Measurements from ENCODE around the gene HK3. TPM values are rescaled to one million over a fixed set of nuclear protein-coding genes. Genes with fewer than 3 reads are reported as not detected.

Gene HK3
- polyA plus RNA-seq, 1 donor (not counting 4 experiments of a cell fraction or from before 2014, with no cell fraction given): not detected

DNA sequence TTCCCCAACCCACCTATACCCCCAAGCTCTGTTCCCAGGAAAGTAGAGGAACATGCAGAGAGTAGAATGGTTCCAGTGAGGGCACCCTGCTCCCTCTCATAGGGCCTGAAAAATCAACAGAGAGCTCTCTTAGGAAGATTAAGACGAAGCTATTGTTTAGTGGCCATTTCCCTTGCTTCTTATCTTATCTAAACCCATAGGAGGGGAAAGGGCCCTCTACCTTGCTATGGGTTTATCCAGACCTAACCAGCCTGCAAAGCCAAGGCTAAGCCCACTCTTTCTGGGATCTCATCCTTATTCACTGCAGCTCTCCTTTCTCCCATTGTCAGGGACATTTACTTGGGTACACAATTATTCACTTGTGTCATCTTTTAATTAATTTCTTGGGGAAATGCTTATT is 39.3 kb upstream of the HK3 start:
- Histone ChIP-seq H3K9me3 (ENCODE audit: control insufficient read depth, low read depth, low read length) (no peaks in the 10 kb centered on the region), H3K9me1 (ENCODE audit: control insufficient read depth, extremely low read depth, insufficient read depth, low read length) (no peaks in the 10 kb centered on the region), H3K4me3 (ENCODE audit: control insufficient read depth in 2 of 3, extremely low read depth in 1 of 3, insufficient read depth in 2 of 3, low read depth in 1 of 3, low read length in 3 of 3) (no peak overlapping the region), H3K36me3 (ENCODE audit: control insufficient read depth in 2 of 2, extremely low read depth in 1 of 2, insufficient read depth in 2 of 2, low read length in 2 of 2) (peaks cover 10 to 22% of the 10 kb centered on the region in 2 experiments), H3K9ac (ENCODE audit: control insufficient read depth, extremely low read depth, insufficient read depth, low read length) (no peak overlapping the region), H4K20me1 (ENCODE audit: control insufficient read depth, extremely low read depth, insufficient read depth, low read length) (no peaks in the 10 kb centered on the region), H3K4me2 (ENCODE audit: control insufficient read depth, extremely low read depth, insufficient read depth, low read depth, low read length) (no peak overlapping the region), H3K27me3 (ENCODE audit: control insufficient read depth, extremely low read depth, insufficient read depth, low read length) (no peaks in the 10 kb centered on the region), H3K4me1 (ENCODE audit: control insufficient read depth, extremely low read depth, insufficient read depth, low read length) (peaks cover 6% of the 10 kb centered on the region), H2AFZ (ENCODE audit: control insufficient read depth, low read length) (no peak overlapping the region), H3K27ac (ENCODE audit: control insufficient read depth, insufficient read depth, low read length) (no peak overlapping the region), H3K79me2 (ENCODE audit: control insufficient read depth, insufficient read depth, low read length) (no peaks in the 10 kb centered on the region)
- dilution Hi-C loops (cut with MboI; ENCODE audit: extremely low pct_ligation_motif_present, low sequenced_read_pairs): no loop called here
- DNase-seq (ENCODE audit: low read depth, low spot score): no peak
- no peak for TF ChIP-seq EZH2 (IDR thresholded peaks at IDR 0.05; ENCODE audit: low read length)
- TF ChIP-seq, protein P1, sequence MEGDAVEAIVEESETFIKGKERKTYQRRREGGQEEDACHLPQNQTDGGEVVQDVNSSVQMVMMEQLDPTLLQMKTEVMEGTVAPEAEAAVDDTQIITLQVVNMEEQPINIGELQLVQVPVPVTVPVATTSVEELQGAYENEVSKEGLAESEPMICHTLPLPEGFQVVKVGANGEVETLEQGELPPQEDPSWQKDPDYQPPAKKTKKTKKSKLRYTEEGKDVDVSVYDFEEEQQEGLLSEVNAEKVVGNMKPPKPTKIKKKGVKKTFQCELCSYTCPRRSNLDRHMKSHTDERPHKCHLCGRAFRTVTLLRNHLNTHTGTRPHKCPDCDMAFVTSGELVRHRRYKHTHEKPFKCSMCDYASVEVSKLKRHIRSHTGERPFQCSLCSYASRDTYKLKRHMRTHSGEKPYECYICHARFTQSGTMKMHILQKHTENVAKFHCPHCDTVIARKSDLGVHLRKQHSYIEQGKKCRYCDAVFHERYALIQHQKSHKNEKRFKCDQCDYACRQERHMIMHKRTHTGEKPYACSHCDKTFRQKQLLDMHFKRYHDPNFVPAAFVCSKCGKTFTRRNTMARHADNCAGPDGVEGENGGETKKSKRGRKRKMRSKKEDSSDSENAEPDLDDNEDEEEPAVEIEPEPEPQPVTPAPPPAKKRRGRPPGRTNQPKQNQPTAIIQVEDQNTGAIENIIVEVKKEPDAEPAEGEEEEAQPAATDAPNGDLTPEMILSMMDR (optimal IDR thresholded peaks at IDR 0.05 in 1 of 3, IDR thresholded peaks at IDR 0.05 in 1 of 3, conservative IDR thresholded peaks at IDR 0.05 in 1 of 3; ENCODE audit: extremely low read depth in 1 of 3, insufficient read depth in 2 of 3, low read length in 3 of 3): no peak
- FAIRE-seq: no peak

DNA sequence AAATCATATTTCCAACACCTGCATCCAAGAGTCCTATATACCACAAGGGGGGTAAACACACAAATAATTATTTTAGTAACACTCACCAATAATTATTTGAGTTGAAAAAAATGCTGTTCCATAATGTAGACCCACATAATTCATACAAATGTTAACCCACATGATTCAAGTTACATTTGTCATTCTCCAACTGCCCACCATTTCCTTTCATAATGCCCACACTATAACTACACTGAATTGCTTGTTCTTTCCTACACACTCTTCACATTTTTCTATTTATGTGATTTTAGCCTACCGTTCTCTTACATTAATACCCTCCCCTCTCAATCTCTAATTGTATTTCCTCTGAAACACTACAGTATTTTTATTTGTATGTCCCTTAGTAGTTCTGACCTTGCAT is 35.9 kb upstream of the HK3 start:
- H3K4me1 ChIP-seq (ENCODE audit: control insufficient read depth, extremely low read depth, insufficient read depth, low read length): peaks cover 6% of the 10 kb centered on the region
- H3K4me3 ChIP-seq (ENCODE audit: control insufficient read depth in 2 of 3, extremely low read depth in 1 of 3, insufficient read depth in 2 of 3, low read depth in 1 of 3, low read length in 3 of 3): no peak overlapping the region
- no peaks in the 10 kb centered on the region for H4K20me1 ChIP-seq (ENCODE audit: control insufficient read depth, extremely low read depth, insufficient read depth, low read length)
- H3K9me3 ChIP-seq (ENCODE audit: control insufficient read depth, low read depth, low read length): no peaks in the 10 kb centered on the region
- peaks cover 12 to 17% of the 10 kb centered on the region in 2 experiments for H3K36me3 ChIP-seq (ENCODE audit: control insufficient read depth in 2 of 2, extremely low read depth in 1 of 2, insufficient read depth in 2 of 2, low read length in 2 of 2)
- no peak overlapping the region for H3K27ac ChIP-seq (ENCODE audit: control insufficient read depth, insufficient read depth, low read length)
- TF ChIP-seq EZH2 (IDR thresholded peaks at IDR 0.05; ENCODE audit: low read length): no peak
- TF ChIP-seq, protein P1 (optimal IDR thresholded peaks at IDR 0.05 in 1 of 3, IDR thresholded peaks at IDR 0.05 in 1 of 3, conservative IDR thresholded peaks at IDR 0.05 in 1 of 3; ENCODE audit: extremely low read depth in 1 of 3, insufficient read depth in 2 of 3, low read length in 3 of 3): no peak
- FAIRE-seq: no peak
- no peak overlapping the region for H2AFZ ChIP-seq (ENCODE audit: control insufficient read depth, low read length)
- H3K9me1 ChIP-seq (ENCODE audit: control insufficient read depth, extremely low read depth, insufficient read depth, low read length): no peaks in the 10 kb centered on the region
- no peaks in the 10 kb centered on the region for H3K79me2 ChIP-seq (ENCODE audit: control insufficient read depth, insufficient read depth, low read length)
- no peak overlapping the region for H3K9ac ChIP-seq (ENCODE audit: control insufficient read depth, extremely low read depth, insufficient read depth, low read length)
- dilution Hi-C loops (cut with MboI; ENCODE audit: extremely low pct_ligation_motif_present, low sequenced_read_pairs): no loop called here
- DNase-seq (ENCODE audit: low read depth, low spot score): no peak
- no peak overlapping the region for H3K4me2 ChIP-seq (ENCODE audit: control insufficient read depth, extremely low read depth, insufficient read depth, low read depth, low read length)
- no peaks in the 10 kb centered on the region for H3K27me3 ChIP-seq (ENCODE audit: control insufficient read depth, extremely low read depth, insufficient read depth, low read length)

All from keratinocyte (primary cell).